ENCODE measurements around the gene THADA.

DNA sequence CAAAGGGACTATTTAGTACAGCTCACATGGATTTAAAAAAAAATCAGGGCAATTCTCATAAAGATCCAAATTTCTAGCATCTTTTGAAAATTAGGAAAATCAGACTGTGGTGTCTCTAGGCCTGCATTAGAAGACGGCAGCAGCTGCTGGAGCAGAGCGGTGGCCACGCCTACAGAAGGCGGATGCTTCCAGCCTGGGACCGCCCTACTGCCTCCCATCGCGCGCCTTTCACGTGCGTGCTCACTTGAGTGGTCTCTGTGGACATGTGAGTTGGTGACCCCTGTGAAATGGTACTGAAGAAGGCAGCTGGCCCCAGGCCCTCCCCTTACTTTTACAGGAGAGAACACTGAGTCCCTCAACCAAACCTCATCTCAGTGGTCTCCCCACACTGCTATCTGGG lies 354.3 kb downstream of the THADA start:
- TF ChIP-seq ELF4 (IDR thresholded peaks at IDR 0.05): no peak
- TF ChIP-seq BHLHE40 (IDR thresholded peaks at IDR 0.05; ENCODE audit: borderline replicate concordance): no peak
- TF ChIP-seq SUZ12 (IDR thresholded peaks at IDR 0.05): no peak
- TF ChIP-seq FOXM1 (IDR thresholded peaks at IDR 0.05; ENCODE audit: borderline replicate concordance): no peak
- TF ChIP-seq ZNF384 (IDR thresholded peaks at IDR 0.05): no peak
- no peak for TF ChIP-seq ARNT (IDR thresholded peaks at IDR 0.05)
- no peak for TF ChIP-seq HDGF (IDR thresholded peaks at IDR 0.05; ENCODE audit: borderline replicate concordance)
